GM13977 (cell line): ENCODE data around the gene KCNQ1.

Experiments used
- DNase-seq: peaks from one replicate; pipeline ENCODE4 v3.0.0; 2012; ENCODE audit warnings: low spot score
- in situ Hi-C: fragments of 300-500 bp; cut with MboI; formaldehyde crosslinking; loops from one replicate; pipeline ENCODE4 v1.12.0; 2022; ENCODE audit warnings: low sequenced_read_pairs, low pct_unique_long_range_greater_than_20kb, mixed read lengths, inconsistent platforms; ENCODE audit not compliant: unreplicated experiment
- TF ChIP-seq, protein P1 (sequence below): IDR thresholded peaks from 2 replicates; pipeline ENCODE4 v1.5.1; 2012; ENCODE audit warnings: mild to moderate bottlenecking, control low read depth; ENCODE audit not compliant: insufficient read depth; ENCODE audit errors: extremely low read depth, missing control alignments

KCNQ1 gene

DNA sequence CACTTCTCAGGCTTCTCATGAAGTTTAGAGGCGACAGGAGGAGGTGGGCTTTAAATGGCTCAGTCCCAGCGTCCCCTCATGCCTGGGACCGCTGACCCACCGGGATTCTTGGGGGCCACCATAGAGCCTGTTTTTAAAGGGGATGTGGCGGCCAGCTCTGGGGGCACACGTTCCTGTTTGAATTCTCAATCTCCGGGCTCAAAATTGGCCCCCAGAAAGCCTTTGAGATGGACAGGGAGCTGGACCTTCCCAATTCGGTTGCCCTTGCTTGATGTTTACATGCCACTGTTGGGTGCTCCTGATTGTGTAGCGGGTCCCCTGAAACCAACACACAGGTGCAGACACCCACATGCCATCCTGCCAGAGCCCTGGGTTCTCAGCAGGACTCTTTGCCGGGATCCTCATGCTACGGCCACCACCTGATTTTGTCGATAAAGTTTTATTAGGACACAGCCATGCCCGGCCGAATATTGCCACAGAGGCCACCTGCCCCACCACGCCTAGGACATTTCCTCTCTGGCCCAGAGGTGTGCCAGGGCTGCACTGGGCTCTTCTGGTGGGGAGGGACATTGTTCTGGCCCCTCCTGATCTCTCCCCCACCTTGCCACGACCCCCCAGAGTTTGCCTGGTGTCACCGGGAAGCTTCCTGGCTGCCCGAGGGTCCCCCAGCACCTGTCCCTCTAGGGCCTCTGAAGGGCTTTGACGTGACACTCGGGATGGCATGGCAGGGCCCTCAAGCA is 71.6 kb downstream of the KCNQ1 start:
- TF ChIP-seq, protein P1, sequence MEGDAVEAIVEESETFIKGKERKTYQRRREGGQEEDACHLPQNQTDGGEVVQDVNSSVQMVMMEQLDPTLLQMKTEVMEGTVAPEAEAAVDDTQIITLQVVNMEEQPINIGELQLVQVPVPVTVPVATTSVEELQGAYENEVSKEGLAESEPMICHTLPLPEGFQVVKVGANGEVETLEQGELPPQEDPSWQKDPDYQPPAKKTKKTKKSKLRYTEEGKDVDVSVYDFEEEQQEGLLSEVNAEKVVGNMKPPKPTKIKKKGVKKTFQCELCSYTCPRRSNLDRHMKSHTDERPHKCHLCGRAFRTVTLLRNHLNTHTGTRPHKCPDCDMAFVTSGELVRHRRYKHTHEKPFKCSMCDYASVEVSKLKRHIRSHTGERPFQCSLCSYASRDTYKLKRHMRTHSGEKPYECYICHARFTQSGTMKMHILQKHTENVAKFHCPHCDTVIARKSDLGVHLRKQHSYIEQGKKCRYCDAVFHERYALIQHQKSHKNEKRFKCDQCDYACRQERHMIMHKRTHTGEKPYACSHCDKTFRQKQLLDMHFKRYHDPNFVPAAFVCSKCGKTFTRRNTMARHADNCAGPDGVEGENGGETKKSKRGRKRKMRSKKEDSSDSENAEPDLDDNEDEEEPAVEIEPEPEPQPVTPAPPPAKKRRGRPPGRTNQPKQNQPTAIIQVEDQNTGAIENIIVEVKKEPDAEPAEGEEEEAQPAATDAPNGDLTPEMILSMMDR, result no peak
- in situ Hi-C loops, result no loop called here
- DNase-seq, result no peak

DNA sequence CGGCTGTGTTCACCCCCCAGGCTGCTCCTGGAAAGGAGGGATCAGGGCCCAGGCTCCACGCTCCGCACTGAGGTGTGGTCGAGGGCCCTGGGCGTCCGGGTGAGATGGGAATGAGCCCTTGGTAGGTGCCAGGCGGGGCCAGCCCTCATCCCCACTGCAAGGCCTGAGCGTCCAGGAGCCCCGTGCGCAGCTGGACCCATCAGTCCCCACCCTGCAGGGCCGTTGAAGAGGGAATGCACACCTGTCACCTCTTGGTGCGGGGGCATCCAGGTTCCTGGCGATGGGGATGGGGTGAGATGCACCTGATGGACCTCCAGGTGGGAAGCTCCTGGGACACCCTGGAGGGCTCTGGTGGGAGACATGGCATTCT is 72.2 kb downstream of the KCNQ1 start:
- TF ChIP-seq, protein P1, result no peak
- no peak for DNase-seq
- in situ Hi-C loops, result no loop called here

DNA sequence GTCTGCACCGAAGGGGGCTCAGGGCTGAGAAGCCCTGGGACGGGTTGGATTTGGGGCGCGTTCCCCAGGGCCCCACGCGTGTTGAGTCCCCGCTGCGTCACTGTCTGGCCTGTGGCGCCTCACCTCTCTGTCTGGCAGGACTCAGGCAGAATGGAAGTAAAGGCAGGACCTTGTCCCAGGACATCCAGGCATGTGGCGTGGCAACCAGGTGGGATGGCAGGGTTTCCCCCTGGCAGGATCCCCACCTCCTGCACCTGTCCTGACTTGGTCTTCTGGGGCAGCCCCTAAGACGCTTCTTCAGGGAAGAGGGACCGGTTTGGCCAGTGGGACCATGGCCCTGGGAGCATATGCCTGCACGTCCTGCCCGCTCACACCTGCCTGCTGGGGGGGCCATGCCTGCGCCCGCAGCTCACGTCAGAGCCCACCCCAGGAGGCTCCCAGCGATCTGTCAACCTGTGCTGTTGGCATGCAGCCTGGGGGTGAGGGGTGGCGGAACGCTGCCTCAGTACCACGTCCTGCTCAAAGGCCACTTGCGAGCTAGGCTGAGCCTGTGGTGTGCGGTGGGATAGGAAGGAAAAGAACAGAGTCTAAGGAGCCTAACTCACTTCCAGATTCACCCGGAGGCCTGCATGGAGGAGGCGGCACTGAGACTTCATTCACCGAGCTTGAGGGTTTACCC is 72.7 kb downstream of the KCNQ1 start:
- in situ Hi-C loops, result no loop called here
- TF ChIP-seq, protein P1, result no peak
- DNase-seq, result no peak

DNA sequence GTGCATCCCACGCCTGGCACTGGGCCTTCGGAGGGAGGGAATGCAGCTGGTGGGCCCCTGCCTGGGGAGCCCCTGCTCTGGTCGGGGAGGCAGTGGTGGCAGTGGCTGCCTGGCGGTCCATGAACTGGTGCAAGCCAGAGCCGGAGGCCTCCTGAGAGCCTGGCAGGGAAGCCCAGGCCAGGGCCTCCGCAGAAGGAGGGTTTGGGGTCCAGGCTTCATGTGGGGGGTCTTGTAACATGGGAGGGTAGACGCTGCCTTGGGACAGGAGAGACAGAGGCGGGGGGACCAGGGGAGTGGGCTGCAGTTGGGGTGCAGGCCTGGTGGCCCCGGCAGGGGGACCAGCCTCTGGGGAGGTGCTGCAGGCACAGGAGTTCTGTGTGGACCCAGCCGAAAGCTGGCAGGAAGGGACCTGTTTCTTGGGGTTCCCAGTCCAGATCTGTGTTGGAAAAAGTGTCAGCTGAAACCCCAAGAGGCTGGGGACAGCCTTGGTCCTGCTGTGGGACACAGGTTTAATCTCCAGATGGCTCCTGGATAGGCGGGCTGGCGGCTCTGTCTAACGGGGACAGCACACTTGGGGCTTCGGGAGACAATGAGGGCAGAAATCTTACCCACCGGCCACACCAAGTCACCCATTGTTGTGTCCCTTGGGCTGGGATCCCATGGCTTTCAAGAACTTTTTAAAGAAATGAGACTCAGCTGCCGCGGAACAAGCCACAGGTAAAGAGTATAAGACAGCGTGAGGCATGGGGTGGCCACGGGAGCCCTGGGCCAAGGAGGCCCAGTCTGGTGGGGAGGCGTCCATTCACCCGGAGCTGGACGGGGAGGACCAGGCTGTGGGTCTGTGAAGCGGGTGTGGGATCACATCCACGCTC is 73.5 kb downstream of the KCNQ1 start:
- TF ChIP-seq, protein P1, result no peak
- no peak for DNase-seq
- in situ Hi-C loops, result no loop called here

DNA sequence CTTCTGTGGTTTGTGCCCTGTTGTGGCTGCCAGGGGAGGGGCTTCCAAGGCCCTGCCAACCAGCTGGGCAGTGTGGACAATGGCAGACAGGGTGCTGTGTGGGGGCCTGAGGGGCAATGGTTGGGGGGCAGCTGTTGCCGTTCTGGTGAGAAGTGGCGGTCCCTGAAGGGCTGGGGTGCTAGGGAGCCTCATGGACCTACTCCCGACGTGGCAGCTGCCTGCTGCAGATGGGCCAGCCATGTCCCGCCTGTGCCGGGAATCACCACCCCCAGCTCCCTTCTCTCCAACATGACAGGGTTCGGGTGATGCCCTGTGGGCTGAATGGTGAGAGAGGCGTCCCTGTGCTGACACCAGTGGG is 74.2 kb downstream of the KCNQ1 start:
- no peak for DNase-seq
- TF ChIP-seq, protein P1, result no peak
- in situ Hi-C loops, result no loop called here

DNA sequence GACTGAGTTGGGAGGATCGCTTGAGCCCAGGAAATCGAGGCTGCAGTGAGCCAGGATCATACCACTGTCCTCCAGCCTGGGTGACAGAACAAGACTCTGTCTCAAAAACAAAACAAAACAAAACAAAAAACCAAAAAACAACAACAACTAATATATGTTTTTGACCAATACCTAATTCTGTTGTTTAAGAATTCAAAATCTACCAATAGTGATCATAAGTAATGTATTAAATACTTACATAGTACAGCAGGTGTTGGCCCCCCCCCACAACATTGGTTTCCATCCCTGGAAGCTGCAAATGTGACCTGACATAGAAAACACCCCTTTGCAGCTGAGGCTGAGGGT is 74.7 kb downstream of the KCNQ1 start:
- TF ChIP-seq, protein P1, result no peak
- DNase-seq, result no peak
- in situ Hi-C loops, result no loop called here
